Liver (tissue), 9 donors: ENCODE data around the gene PRORP. TPM values are rescaled to one million over a fixed set of nuclear protein-coding genes. Genes with fewer than 3 reads are reported as not detected.

ENCODE experiments used
- DNase-seq: peaks from one replicate; pipeline ENCODE4 v3.0.0-alpha.2; 2017; ENCODE audit warnings: low spot score
- H3K27ac ChIP-seq, 2 donors: one replicate each; pipeline ENCODE4 v1.7.0; 2013; ENCODE audit warnings: inconsistent platforms in 2 of 2, low read length in 2 of 2, control low read depth in 1 of 2, low read depth in 1 of 2, mild to moderate bottlenecking in 1 of 2
- H3K27me3 ChIP-seq, 4 donors: one replicate each; pipeline versions ENCODE4 v1.6.1 to v1.7.0; 2013; ENCODE audit warnings: low read length in 3 of 4, inconsistent platforms in 1 of 4, mild to moderate bottlenecking in 1 of 4, moderate library complexity in 1 of 4; ENCODE audit not compliant: control insufficient read depth in 4 of 4, insufficient read depth in 4 of 4
- H3K36me3 ChIP-seq, 4 donors: one replicate each; pipeline versions ENCODE4 v1.6.1 to v1.7.0; 2013; ENCODE audit warnings: low read length in 3 of 4, mild to moderate bottlenecking in 3 of 4, low read depth in 1 of 4, moderate library complexity in 1 of 4; ENCODE audit not compliant: control insufficient read depth in 4 of 4, insufficient read depth in 3 of 4
- H3K4me1 ChIP-seq, 4 donors: one replicate each; pipeline versions ENCODE4 v1.6.1 to v1.7.0; 2013; ENCODE audit warnings: low read length in 3 of 4, mild to moderate bottlenecking in 3 of 4, moderate library complexity in 1 of 4; ENCODE audit not compliant: control insufficient read depth in 4 of 4, insufficient read depth in 4 of 4
- H3K4me3 ChIP-seq, 3 donors: one replicate each; pipeline versions ENCODE4 v1.6.1 to v1.7.0; 2013; ENCODE audit warnings: low read length in 3 of 3, control low read depth in 1 of 3, low read depth in 1 of 3, mild to moderate bottlenecking in 1 of 3
- H3K9ac ChIP-seq, 2 donors: one replicate each; pipeline ENCODE4 v1.7.0; 2013; ENCODE audit warnings: low read length in 2 of 2, mild to moderate bottlenecking in 2 of 2, moderate library complexity in 2 of 2, control low read depth in 1 of 2, low read depth in 1 of 2
- H3K9me3 ChIP-seq, 4 donors: one replicate each; pipeline versions ENCODE4 v1.6.1 to v1.7.0; 2013; ENCODE audit warnings: low read length in 3 of 4; ENCODE audit not compliant: control insufficient read depth in 4 of 4
- EGR1 ChIP-seq, 2 donors: IDR thresholded peaks; 2 replicates each; pipeline ENCODE4 v1.6.1; 2016 to 2018; ENCODE audit warnings: antibody characterized with exemption in 2 of 2, low read depth in 2 of 2
- FOXA1 ChIP-seq: IDR thresholded peaks from 2 replicates; pipeline ENCODE4 v1.6.1; 2016; ENCODE audit warnings: antibody characterized with exemption
- GABPA ChIP-seq, 2 donors: IDR thresholded peaks in 1 of 2; conservative IDR thresholded peaks in 1 of 2; 2 replicates each; pipeline ENCODE4 v1.6.1; 2016; ENCODE audit warnings: antibody characterized with exemption in 2 of 2, mild to moderate bottlenecking in 1 of 2, moderate library complexity in 1 of 2
- HNF4A ChIP-seq, 2 donors: conservative IDR thresholded peaks; 2 replicates each; pipeline ENCODE4 v1.6.1; 2016; ENCODE audit warnings: antibody characterized with exemption in 2 of 2, mild to moderate bottlenecking in 2 of 2
- HNF4G ChIP-seq: IDR thresholded peaks from 2 replicates; pipeline ENCODE4 v1.6.1; 2016; ENCODE audit warnings: antibody characterized with exemption
- JUND ChIP-seq, 2 donors: IDR thresholded peaks; 2 replicates each; pipeline ENCODE4 v1.6.1; 2016; ENCODE audit warnings: antibody characterized with exemption in 2 of 2
- NR2F2 ChIP-seq: IDR thresholded peaks from 2 replicates; pipeline ENCODE4 v1.6.1; 2016; ENCODE audit warnings: antibody characterized with exemption
- RAD21 ChIP-seq, 2 donors: IDR thresholded peaks; 2 replicates each; pipeline ENCODE4 v1.6.1; 2016; ENCODE audit warnings: antibody characterized with exemption in 2 of 2, mild to moderate bottlenecking in 2 of 2
- RXRA ChIP-seq, 2 donors: IDR thresholded peaks; 2 replicates each; pipeline ENCODE4 v1.6.1; 2017 to 2018; ENCODE audit warnings: antibody characterized with exemption in 2 of 2, mild to moderate bottlenecking in 1 of 2
- SP1 ChIP-seq: IDR thresholded peaks from 2 replicates; pipeline ENCODE4 v1.6.1; 2018; ENCODE audit warnings: antibody characterized with exemption, mild to moderate bottlenecking
- TAF1 ChIP-seq: conservative IDR thresholded peaks from 2 replicates; pipeline ENCODE4 v1.6.1; 2016; ENCODE audit warnings: antibody characterized with exemption, mild to moderate bottlenecking
- YY1 ChIP-seq: IDR thresholded peaks from 2 replicates; pipeline ENCODE4 v1.6.1; 2016; ENCODE audit warnings: antibody characterized with exemption, mild to moderate bottlenecking
- WGBS: extraction: QIAGEN DNeasy Blood & Tissue Kit; methylation state at CpG from one replicate; pipeline ENCODE4 v1.1.7; 2013; 5-methylcytosine and 5-hydroxymethylcytosine counted together
- polyA plus RNA-seq, 2 donors: library from polyadenylated mRNA; stranded (reverse) in 1 of 2; unstranded in 1 of 2; fragments of 200-250 nt in 1 of 2; fragments of >200 nt in 1 of 2; fragmentation: Nextera tagmentation in 1 of 2; extraction: Ambion mirVana in 1 of 2; gene quantifications; one replicate each; pipeline versions ENCODE4 v1.2.1 to v1.2.3, GENCODE V29; 2013 to 2015
- total RNA-seq, 2 donors: library from RNA; depleted of rRNA; stranded (reverse); fragments of >200 nt; gene quantifications; one replicate each; pipeline ENCODE4 v1.2.3, GENCODE V29; 2014
- TF ChIP-seq, protein P1 (sequence below): IDR thresholded peaks from 2 replicates; pipeline ENCODE4 v1.6.1; 2016; ENCODE audit warnings: antibody characterized with exemption
- TF ChIP-seq, protein P2 (sequence below): IDR thresholded peaks from 2 replicates; pipeline ENCODE4 v1.6.1; 2016; ENCODE audit warnings: antibody characterized with exemption, mild to moderate bottlenecking
- TF ChIP-seq, protein P3 (sequence below): IDR thresholded peaks from 2 replicates; pipeline ENCODE4 v1.6.1; 2016; ENCODE audit warnings: antibody characterized with exemption
- TF ChIP-seq, protein P4 (sequence below): fragments of 150-350 bp; IDR thresholded peaks from 2 replicates; pipeline ENCODE4 v1.5.1; 2017; ENCODE audit warnings: improper control_type of control experiment, low read depth, low read length; ENCODE audit not compliant: missing input control
- TF ChIP-seq, protein P5 (sequence below): IDR thresholded peaks from 2 replicates; pipeline ENCODE4 v1.6.1; 2016; ENCODE audit warnings: antibody characterized with exemption
- donor health status: healthy.
- donor health status: healthy.
- donor health status: healthy.
- donor health status: healthy.
- donor health status: healthy.

Gene PRORP
- total and polyA plus RNA-seq, 4 donors = 11.3 to 19.1 (median 14.4) TPM

DNA sequence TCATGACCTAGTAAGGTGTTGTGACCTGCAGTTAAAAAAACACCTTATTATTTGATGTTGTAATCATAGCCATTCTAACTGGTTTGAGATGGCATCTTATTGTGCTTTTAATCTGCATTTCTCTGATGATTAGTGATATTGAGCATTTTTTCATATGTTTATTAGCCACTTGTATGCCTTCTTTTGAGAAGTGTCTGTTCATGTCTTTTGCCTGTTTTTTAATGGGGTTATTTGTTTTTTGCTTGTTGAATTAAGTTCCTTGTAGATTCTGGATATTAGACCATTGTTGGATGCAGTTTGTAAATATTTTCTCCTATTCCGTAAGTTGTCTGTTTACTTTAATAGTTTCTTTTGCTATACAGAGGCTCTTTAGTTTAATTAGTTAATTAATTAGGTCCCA, 41.0 kb downstream of the PRORP start:
- H3K27ac ChIP-seq = no peak overlapping the region
- no peaks in the 10 kb centered on the region for H3K9me3 ChIP-seq
- H3K4me1 ChIP-seq = peaks cover 0 to 2% (median 0%) of the 10 kb centered on the region in 4 donors
- H3K27me3 ChIP-seq = no peaks in the 10 kb centered on the region
- no peak overlapping the region for H3K4me3 ChIP-seq
- peaks cover 0 to 8% (median 3%) of the 10 kb centered on the region in 4 donors for H3K36me3 ChIP-seq
- no peak overlapping the region for H3K9ac ChIP-seq
- WGBS = 89% methylated on average over 1 of the region's 1 CpG
- TF ChIP-seq YY1 = no peak
- DNase-seq = no peak

DNA sequence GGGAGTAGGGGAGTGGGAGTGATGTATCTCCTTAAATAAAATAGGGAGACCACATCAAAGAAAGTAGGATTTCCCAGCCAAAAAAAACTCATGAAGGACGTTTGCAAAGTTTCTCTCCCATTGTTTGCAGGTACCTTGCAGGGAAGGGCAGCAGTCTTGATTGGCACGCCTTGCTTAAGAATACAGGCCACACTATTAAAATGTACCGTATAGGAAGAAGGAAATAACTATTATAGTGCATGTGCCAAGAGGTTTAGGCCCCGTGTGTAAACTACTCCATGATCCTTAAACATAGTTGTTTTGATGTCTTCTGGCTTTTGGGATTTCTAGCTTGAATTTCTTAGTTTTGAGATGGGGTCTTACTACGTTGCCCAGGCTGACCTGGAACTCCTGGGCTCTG, 42.5 kb downstream of the PRORP start:
- Histone ChIP-seq H3K4me1 (no peaks in the 10 kb centered on the region), H3K27me3 (no peaks in the 10 kb centered on the region), H3K9me3 (no peaks in the 10 kb centered on the region), H3K9ac (no peak overlapping the region), H3K27ac (no peak overlapping the region), H3K4me3 (no peak overlapping the region), H3K36me3 (peaks cover 0 to 5% (median 3%) of the 10 kb centered on the region in 4 donors)
- TF ChIP-seq, protein P1, sequence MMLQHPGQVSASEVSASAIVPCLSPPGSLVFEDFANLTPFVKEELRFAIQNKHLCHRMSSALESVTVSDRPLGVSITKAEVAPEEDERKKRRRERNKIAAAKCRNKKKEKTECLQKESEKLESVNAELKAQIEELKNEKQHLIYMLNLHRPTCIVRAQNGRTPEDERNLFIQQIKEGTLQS = no peak
- TF ChIP-seq EGR1 (IDR thresholded peaks at IDR 0.05; ENCODE audit: low read depth in 2 of 2) = no peak
- no peak for TF ChIP-seq YY1
- no peak for TF ChIP-seq HNF4G
- no peak for TF ChIP-seq NR2F2
- no peak for TF ChIP-seq SP1
- TF ChIP-seq HNF4A (conservative IDR thresholded peaks at IDR 0.05) = no peak
- TF ChIP-seq TAF1 = no peak
- TF ChIP-seq RAD21 (IDR thresholded peaks at IDR 0.05) = no peak
- TF ChIP-seq JUND (IDR thresholded peaks at IDR 0.05) = no peak
- TF ChIP-seq GABPA (IDR thresholded peaks at IDR 0.05 in 1 of 2, conservative IDR thresholded peaks at IDR 0.05 in 1 of 2) = no peak
- TF ChIP-seq, protein P2, sequence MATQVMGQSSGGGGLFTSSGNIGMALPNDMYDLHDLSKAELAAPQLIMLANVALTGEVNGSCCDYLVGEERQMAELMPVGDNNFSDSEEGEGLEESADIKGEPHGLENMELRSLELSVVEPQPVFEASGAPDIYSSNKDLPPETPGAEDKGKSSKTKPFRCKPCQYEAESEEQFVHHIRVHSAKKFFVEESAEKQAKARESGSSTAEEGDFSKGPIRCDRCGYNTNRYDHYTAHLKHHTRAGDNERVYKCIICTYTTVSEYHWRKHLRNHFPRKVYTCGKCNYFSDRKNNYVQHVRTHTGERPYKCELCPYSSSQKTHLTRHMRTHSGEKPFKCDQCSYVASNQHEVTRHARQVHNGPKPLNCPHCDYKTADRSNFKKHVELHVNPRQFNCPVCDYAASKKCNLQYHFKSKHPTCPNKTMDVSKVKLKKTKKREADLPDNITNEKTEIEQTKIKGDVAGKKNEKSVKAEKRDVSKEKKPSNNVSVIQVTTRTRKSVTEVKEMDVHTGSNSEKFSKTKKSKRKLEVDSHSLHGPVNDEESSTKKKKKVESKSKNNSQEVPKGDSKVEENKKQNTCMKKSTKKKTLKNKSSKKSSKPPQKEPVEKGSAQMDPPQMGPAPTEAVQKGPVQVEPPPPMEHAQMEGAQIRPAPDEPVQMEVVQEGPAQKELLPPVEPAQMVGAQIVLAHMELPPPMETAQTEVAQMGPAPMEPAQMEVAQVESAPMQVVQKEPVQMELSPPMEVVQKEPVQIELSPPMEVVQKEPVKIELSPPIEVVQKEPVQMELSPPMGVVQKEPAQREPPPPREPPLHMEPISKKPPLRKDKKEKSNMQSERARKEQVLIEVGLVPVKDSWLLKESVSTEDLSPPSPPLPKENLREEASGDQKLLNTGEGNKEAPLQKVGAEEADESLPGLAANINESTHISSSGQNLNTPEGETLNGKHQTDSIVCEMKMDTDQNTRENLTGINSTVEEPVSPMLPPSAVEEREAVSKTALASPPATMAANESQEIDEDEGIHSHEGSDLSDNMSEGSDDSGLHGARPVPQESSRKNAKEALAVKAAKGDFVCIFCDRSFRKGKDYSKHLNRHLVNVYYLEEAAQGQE = no peak
- TF ChIP-seq FOXA1 = no peak
- TF ChIP-seq, protein P3, sequence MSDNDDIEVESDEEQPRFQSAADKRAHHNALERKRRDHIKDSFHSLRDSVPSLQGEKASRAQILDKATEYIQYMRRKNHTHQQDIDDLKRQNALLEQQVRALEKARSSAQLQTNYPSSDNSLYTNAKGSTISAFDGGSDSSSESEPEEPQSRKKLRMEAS = no peak
- TF ChIP-seq, protein P4, sequence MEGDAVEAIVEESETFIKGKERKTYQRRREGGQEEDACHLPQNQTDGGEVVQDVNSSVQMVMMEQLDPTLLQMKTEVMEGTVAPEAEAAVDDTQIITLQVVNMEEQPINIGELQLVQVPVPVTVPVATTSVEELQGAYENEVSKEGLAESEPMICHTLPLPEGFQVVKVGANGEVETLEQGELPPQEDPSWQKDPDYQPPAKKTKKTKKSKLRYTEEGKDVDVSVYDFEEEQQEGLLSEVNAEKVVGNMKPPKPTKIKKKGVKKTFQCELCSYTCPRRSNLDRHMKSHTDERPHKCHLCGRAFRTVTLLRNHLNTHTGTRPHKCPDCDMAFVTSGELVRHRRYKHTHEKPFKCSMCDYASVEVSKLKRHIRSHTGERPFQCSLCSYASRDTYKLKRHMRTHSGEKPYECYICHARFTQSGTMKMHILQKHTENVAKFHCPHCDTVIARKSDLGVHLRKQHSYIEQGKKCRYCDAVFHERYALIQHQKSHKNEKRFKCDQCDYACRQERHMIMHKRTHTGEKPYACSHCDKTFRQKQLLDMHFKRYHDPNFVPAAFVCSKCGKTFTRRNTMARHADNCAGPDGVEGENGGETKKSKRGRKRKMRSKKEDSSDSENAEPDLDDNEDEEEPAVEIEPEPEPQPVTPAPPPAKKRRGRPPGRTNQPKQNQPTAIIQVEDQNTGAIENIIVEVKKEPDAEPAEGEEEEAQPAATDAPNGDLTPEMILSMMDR = no peak
- TF ChIP-seq RXRA (IDR thresholded peaks at IDR 0.05) = no peak
- TF ChIP-seq, protein P5, sequence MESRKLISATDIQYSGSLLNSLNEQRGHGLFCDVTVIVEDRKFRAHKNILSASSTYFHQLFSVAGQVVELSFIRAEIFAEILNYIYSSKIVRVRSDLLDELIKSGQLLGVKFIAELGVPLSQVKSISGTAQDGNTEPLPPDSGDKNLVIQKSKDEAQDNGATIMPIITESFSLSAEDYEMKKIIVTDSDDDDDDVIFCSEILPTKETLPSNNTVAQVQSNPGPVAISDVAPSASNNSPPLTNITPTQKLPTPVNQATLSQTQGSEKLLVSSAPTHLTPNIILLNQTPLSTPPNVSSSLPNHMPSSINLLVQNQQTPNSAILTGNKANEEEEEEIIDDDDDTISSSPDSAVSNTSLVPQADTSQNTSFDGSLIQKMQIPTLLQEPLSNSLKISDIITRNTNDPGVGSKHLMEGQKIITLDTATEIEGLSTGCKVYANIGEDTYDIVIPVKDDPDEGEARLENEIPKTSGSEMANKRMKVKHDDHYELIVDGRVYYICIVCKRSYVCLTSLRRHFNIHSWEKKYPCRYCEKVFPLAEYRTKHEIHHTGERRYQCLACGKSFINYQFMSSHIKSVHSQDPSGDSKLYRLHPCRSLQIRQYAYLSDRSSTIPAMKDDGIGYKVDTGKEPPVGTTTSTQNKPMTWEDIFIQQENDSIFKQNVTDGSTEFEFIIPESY = no peak
- DNase-seq = no peak
- 87% methylated on average over 5 of the region's 5 CpGs for WGBS
